Right renal pelvis (tissue), 4 donors: ENCODE measurements around the gene VIT. TPM values are rescaled to one million over a fixed set of nuclear protein-coding genes. Genes with fewer than 3 reads are reported as not detected.

Experiments used
- DNase-seq, 4 donors: peaks; one replicate each; pipeline ENCODE4 v3.0.0-alpha.2; 2013; ENCODE audit warnings: low read depth in 4 of 4, low spot score in 3 of 4, missing footprints in 1 of 4
- polyA plus RNA-seq, 4 donors: library from polyadenylated mRNA; unstranded; fragments of 120-200 nt; gene quantifications; one replicate each; pipeline ENCODE4 v1.2.1, GENCODE V29; 2013; ENCODE audit not compliant: insufficient read length in 4 of 4

VIT gene
- polyA plus RNA-seq, 4 donors = 0.07 to 0.16 TPM; not detected in 2

DNA sequence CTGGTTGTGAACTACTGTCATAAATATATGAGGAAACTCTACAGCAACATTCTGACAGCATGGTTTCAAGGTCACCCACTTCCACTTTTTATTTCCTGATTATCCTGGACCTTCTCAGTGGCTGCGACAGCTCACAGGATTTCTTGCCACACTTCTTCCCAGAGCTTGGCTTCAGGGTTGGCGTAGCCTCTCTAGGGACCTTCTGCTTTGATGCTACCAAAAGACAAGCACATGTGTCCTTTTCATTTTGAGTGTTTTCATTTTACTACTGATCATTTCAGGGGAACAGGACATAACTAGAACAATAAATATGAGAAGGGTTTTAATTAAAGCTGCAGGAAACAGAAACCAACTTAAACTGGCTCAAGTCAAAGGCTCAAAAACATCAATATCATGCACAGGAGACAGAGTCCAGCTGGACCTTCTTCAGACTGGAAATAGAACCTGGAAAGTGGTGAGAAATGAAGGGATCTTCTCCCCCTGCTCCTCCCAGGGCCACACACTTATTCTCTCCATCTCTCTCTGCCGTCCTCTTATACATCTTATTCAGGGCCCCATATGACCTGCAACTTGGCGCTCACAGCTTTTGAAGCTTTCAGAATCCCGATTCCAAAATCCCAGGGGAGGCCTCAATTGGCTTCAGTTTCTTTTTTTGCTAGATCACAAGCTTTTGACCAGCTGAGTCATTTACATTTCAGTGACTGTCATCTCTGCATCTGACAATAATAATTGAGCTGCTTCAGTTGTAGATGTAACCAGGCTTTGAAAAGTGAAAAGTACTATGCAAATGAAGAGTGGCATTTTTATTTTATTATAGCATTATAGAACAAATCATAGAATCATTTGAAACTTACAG is 9.7 kb downstream of the VIT start:
- no peak for DNase-seq

DNA sequence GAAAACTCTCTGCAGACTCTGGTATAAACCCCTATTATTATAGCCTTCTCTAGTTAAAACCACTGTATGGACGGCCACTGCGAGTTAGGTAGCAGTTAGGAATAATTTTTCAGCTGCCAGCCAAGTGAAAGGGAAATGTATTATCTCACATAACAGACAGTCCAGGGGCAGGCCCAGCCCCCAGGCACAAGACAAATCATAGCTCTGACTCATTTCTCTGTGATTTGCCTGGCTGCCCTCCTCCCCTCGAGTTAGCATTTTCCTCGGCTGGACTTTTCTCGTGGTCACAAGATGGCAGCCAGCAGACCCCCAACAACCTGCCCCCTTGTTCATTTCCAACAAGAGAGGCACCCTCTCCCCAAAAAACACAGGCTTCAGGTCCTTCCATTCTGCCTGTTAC is 10.5 kb downstream of the VIT start:
- DNase-seq = no peak

DNA sequence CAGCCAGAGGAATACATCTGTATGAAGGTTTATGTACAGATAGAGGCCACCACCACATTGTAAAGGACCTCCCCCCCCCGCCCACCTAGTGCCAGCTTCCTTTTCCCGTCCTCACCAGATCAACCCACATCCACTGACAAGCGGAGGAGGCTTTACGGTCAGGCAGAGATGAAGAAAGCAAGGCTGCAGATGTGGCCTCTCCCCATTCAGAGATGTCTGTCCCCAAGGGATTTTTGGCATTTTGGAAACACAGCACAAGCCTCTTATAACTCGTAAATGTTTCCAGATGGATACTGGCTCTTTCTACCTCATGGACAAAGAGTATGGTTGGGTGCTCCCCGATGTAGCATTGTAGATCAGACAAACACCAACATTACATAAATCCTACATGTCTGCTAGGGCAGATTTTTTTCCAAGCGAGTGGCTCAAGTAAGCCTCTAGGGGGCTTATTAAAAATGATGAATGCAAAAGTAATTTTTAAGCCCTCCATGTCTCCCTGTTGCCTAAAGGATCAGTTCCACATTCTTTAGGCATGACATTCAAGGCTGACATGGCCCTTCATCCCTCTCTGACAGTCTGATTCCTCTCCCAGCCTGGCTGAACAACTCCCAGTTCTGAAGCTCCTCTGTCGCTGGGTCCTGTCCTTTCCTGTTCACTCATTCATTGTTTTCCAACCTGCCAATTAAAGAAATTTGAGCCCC is 11.7 kb downstream of the VIT start:
- no peak for DNase-seq

DNA sequence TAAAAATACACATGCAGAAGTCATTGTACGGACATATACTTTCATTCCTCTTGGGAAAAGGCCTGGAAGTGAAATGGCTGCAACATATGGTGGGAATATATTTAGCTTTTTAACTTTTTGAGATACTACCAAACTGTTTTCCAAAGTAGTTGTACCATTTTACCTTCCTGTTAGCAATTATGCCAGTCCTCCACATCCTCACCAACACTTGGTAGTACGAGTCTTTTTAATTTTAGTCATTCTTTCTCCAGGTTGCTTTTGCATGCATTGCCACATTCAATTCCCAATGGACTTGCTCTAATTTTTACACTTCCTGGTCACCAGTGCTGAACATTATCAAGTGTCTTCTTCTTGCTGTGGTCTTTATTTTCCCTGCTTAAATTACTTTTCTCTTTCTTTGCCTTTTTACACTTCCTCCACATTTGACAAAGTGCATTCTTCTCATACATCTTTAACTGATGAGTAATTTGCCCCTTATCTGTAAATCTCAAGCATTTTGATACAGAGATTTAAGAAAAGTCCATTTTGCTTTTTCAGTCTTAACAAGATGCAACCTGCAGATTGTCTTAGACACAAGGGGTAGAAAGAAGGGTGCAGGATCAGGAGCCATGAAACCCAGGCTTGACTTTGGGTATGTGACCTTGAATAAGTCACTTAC is 14.5 kb downstream of the VIT start:
- no peak for DNase-seq

DNA sequence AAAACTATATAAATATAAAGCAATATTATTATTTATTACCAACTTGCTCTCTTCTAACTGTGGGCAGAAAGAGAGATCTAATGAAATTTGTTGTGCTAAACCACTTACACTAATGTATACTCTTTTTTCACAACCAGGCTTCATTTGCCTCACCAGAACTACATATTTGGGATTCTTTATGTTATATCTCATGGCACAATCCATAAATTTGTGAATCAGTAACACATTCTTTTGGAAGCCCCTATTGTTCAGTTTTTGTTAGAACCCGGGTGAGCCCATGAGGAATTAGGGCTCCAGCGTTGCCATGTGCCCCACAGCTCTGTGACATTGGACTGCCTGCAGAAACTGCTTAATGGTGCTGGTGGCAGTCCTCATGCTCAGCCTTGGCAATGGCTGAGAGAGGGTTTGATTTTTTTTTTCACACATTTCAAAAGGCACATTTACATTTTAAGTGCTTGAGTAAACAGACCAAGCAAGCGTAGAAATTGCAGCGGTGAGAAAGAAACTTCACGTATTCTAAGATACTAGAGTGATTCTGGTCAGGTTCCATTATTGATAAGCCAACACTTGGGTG is 15.3 kb downstream of the VIT start:
- DNase-seq = no peak

DNA sequence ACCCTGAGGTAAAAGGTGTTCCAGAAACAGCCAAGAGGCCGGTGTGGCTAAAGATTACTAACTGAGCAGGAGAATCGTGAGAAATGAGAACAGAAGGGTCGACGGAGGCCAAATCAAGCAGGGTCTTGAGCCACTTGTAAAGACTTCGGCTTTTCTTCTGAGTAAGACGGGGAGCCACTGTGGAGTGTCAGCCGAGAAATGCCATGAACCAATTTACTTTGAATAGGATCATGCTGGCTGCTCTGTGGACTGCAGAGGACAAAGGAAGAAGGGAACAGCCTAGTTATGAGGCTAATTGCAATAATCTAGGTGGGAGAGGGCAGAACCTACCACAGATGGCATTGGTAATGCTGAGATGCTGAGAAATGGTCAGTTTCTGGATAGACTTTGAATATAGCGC is 16.8 kb downstream of the VIT start:
- no peak for DNase-seq

DNA sequence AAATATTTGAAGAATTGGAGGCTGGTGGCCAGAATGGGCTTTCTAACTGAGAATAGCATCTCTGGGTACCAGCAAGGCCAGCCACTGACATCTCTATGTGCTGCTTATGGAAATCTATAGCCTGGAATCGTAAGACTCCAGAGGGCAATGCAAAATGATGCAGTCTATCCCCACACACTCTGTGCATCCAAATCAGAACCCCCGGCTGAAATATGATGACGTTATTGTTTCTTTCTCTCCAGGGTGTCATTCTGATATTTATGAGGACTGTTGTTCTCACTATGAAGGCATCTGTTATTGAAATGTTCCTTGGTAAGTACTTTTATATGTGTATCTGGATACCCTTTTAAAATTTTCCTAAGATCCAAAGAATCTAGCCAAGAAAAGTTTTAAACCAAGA is 19.6 kb downstream of the VIT start:
- DNase-seq = no peak

DNA sequence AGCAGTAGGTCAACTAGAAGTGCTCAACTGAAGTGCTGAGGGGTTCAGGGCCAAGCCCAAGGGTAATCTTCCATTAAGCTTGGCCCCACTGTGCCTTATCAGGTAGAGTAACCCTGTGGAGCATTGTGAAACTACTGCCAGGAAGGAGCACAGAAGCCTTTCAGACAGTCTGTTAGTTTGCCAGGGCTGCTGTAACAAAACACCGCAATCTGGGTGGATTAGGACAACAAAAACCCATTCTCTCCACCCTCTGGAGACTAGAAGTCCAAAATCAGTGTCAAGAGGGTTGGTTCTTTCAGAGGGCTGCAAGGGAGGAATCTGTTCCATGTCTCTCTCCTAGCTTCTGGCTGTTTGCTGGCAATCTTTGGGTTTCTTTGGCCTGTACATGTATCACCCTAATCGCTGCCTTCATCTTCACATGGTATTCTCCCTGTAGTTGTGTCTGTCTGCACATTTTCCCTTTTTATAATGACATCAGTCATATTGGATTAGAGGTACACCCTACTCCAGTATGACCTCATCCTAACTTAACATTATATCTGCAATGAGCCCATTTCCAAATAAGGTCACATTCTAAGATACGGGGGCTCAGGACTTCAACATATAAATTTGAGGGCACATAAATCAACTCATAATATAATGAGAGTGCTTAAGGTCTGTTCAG is 21.2 kb downstream of the VIT start:
- DNase-seq = no peak

DNA sequence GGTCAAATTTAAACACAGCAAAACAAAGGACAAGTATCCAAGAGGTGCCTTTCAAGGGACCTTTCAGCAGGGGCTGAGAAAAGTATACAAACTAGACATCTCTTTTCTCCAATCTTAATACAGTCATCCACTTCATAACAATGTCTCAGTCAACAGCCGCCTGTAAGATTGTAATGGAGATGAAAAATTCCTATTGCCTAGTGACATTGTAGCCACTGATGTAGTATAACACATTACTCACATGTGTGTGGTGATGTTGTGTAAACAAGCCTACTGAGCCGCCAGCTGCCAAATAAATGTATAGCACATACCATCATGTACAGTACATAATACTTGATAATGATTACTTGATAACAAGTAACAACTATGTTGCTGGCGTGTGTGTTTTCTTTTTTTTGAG is 31.0 kb downstream of the VIT start:
- DNase-seq = no peak

DNA sequence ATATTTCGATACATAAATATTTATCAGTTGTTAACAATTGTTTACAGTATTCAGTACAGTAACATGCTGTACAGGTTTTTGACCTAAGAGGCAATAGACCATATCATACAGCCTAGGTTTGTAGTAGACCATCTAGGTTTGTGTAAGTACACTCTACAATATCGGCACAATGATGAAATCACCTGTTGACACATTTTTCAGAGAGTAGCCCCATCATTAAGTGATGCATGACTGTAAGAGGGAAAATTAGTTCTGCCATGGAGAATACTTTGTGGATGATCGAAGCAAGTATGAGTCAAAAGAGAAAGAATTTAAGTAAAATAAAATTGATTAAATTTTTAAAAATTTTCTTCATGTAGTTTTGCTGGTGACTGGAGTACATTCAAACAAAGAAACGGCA is 32.6 kb downstream of the VIT start:
- no peak for DNase-seq

DNA sequence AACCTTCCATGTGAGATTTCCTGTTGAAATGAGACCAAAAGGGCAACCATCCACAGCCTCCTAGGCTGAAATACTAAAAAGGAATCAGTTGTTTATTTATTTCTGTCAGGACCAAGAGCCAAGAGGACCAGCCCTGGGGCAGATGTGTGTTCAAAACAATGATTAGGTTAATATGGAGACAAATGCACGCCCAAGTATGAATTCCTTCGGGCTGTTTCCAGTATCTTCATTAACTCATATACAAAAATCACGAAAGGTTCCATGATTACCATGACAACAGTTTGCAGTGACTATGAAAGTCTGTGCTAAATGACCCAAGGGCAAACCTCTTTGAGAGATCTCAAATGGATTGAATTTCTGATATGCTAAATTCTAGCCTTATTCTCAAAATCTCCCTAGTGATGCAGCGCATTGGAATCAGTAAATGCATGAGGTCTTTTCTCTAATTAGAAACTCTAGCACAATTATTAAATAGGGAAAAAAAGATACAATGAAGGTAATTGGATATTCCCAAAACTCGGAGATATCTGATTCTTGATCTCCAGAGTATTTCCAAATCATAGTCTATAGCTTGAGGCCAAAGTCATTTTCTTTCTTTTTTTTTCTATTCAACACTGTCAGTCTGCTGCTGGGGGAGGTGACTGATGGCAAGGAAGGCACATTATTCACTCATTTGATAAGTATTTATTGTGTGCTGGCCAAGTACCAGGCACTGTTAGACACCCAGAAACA is 35.6 kb downstream of the VIT start:
- peak in 1 of 4 donors; percentile 5 for DNase-seq

DNA sequence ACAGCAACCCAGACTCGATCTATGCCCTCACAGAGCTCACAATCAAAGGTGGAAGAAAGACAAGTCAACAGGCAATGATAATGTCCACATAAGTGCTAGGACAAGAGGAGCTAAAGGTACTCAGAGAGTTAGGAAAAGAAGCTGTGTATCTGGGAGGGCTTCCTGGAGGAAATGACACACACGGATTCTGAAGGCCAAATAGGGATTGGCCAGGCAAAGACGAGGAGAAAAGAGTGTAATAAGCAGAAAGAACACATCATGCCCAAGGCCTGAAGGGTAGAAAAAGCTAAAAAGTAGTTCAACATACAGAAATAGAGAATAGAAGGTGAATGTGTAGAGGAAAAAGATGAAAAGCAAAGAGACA is 36.1 kb downstream of the VIT start:
- DNase-seq = no peak

DNA sequence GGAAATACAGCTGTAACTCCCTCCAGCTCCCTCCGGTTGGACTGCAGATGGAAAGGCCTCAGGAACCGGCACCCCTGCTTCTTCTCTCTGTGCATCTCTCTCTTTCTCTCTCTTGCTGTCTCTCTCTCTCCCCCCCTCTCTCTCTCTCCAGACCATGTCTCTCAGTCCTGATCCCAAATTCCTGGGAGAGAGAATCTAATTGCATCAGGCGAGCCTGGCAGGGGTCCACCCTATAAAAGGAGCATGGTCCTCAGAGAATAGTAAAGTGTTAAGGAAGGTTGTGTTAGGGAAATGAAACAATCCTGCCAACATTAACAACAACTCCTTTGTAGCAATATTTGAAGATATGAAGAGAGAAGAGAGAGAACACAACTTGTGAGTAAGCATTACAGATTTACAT is 36.7 kb downstream of the VIT start:
- no peak for DNase-seq

DNA sequence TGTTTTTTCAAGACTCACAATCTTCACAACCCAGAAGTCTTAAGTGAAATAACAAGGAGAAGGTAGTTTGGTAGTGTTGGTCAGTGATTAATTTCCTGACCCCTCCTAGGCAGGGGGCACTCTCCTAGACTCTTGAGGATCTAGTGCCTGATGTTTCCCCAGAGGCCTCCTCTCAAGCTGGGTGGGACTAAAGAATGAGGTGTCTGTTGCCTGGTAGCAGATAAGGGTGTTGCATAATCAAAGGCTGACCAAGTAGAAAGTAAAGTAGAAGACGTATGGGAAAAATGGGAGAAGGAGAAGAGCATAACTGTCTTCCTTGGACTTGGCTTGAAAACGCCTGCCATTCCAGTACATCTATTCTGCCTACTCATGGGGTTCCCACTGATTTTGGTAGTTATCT is 37.8 kb downstream of the VIT start:
- no peak for DNase-seq

DNA sequence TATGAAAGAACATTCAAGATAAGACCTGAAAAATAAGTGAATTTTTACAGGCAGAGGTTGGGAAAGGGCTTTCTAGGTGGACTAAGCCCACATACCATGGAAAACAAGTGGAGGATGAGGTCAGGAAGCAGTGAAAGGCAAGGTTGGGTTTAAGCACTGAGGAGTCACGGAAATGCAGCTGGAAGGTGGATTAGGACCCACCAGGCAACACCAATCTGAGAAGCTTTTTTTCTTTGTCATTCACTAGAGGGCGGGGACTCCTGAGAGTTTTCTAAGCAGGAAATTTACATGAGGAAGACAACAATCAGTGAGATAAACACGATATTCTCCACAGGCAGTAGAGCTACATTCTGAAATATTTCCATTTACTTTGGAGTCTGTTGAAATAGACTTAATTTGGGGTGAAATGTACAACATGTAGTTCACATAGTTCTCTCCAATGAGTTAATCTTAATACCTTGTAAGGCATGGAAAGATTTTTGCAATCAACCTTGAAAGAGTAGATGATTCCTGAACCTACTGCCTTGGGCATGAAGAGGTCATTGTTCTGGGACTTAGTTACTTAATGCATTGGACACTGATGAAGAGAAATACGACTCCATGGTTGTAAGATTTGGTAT is 40.7 kb downstream of the VIT start:
- no peak for DNase-seq

DNA sequence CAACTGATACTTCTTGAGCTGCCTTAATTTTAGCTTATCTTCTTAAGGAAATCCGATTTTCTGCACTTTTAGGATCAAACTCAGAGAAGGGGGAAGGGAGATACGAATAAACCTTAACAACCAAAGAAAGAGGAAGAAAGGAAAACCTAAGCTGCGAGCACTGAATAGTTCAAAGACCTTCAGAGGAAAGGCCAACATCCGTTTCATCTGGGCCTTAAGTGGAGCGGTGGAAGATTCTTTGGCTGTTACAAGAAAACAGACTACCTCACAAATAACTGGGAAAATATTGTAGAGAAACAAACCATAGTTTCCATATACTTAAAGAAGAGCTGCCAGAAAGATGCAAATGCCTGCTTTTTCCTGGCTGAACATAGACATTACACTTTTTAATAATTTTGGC is 43.6 kb downstream of the VIT start:
- DNase-seq = no peak

DNA sequence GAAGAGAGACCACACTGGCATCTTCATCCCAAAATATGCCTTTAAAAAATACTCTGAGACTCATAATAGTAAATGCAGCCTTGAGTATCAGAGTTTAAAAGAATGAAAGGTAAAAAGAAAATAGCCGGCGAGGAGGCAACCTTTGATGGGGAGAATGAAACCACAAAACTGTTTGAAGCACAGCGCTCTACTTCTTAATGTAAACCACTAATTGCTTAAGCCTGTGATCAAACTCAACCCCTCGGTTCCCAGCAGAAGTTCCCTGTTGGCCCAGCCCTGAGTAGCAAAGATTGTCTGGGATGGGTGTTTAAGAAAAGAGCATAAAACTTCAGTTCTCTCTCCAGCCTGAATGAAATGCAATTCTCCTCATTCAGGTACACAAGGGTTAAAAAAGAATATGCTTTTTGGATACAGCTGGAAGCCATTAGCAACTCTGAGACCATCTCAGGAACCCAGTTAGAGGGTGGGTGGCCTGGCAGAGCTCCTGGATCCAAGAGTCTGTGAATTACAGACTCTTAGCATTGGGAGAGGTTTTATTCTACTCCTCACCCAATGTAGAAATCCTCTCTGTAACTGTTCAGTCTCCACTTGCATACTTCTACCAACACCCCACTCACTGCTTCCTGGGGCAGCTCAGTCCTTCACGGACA is 44.8 kb downstream of the VIT start:
- no peak for DNase-seq

DNA sequence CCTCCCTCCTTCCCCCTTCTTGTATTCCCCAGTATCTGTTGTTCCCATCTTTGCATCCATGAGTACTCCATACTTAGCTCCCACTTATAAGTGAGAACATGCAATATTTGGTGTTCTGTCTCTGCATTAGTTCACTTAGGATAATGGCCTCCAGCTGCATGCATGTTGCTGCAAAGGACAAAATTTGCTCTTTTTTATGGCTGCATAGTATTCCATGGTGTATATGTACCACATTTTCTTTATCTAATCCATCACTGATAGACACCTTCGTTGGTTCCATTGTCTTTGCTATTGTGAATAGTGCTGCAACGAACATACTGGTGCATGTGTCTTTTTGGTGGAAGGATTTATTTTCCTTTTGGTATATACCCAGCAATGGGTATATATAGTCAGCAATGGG is 47.4 kb downstream of the VIT start:
- no peak for DNase-seq

DNA sequence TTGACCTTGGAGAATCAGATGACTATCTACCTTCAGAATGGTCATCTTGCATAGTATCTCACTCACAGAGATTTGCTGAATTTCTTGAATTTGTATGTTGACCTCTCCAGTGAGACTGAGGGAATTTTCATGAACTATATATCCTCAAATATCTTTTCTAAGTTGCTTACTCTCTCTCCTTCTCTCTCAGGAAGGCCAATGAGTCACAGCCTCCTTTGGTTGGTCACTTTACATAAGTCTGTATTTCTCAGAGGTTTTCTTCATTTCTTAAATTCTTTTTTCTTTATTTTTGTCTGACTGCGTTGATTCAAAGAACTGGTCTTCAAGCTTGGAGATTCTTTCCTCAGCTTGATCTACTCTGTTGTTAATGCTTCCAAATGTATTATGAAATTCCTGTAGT is 51.7 kb downstream of the VIT start:
- DNase-seq = no peak
